Psoas muscle (tissue), 8 donors: Measurements from ENCODE around the gene POU1F1. TPM values are rescaled to one million over a fixed set of nuclear protein-coding genes. Genes with fewer than 3 reads are reported as not detected.

Experiments
- ATAC-seq, 4 donors: fragments of 200-7000 bp; cut with Tn5 transposase; one replicate each; pipeline ENCODE4 v1.9.1; 2020; ENCODE audit warnings: moderate library complexity in 3 of 4, mild to moderate bottlenecking in 2 of 4
- DNase-seq, 2 donors: peaks; one replicate each; pipeline ENCODE4 v3.0.0-alpha.2; 2020
- H3K27ac ChIP-seq: fragments of 200-600 bp; one replicate; pipeline ENCODE4 v1.8.0; 2022
- H3K27me3 ChIP-seq, 3 donors: fragments of 200-600 bp in 1 of 3; one replicate each; pipeline versions ENCODE4 v1.6.1 to v1.8.0; 2013 to 2022; ENCODE audit warnings: low read length in 2 of 3, mild to moderate bottlenecking in 2 of 3, moderate library complexity in 1 of 3; ENCODE audit not compliant: insufficient read depth in 3 of 3
- H3K36me3 ChIP-seq, 2 donors: fragments of 200-600 bp in 1 of 2; one replicate each; pipeline versions ENCODE4 v1.6.1 to v1.8.0; 2013 to 2022; ENCODE audit warnings: low read depth in 1 of 2, mild to moderate bottlenecking in 1 of 2, moderate library complexity in 1 of 2; ENCODE audit not compliant: insufficient read depth in 1 of 2
- H3K4me1 ChIP-seq: fragments of 200-600 bp; one replicate; pipeline ENCODE4 v1.8.0; 2022
- H3K4me3 ChIP-seq: fragments of 200-600 bp; one replicate; pipeline ENCODE4 v1.8.0; 2022; ENCODE audit warnings: mild to moderate bottlenecking
- H3K9me3 ChIP-seq: fragments of 200-600 bp; one replicate; pipeline ENCODE4 v1.8.0; 2022
- WGBS, 3 donors: extraction: QIAGEN DNeasy Blood & Tissue Kit; methylation state at CpG; one replicate each; pipeline versions ENCODE4 v1.1.6 to v1.1.7; 2013; 5-methylcytosine and 5-hydroxymethylcytosine counted together
- intact Hi-C, 2 donors: fragments of 100-400 bp; cut with DNase I; formaldehyde crosslinking; loops; one replicate each; pipeline versions ENCODE4 v1.11.0 to v1.14.2; 2022
- long read RNA-seq, 2 donors: library from polyadenylated mRNA; unstranded; transcript quantifications; one replicate each; pipeline ENCODE4 v2.0.0, GENCODE V29; 2021
- polyA plus RNA-seq, 3 donors: library from polyadenylated mRNA; stranded (reverse); fragments of 200-250 nt; gene quantifications; one replicate each; pipeline ENCODE4 v1.2.3, GENCODE V29; 2013
- total RNA-seq, 4 donors: library from RNA; stranded (reverse); fragmentation: NEBNext Ultra II Directional in 2 of 4; extraction: Animal tissue kit (Norgen Biotek cat#: 25700) in 2 of 4; gene quantifications; one replicate each; pipeline versions ENCODE4 v1.2.1 to v1.2.4, GENCODE V29; 2021 to 2023
- TF ChIP-seq, protein P1 (sequence below): fragments of 200-600 bp; IDR thresholded peaks from one replicate; pipeline ENCODE4 v1.8.0; 2022; ENCODE audit warnings: antibody characterized with exemption
- donor health status: healthy with polysubstance abuse.
- donor health status: DM: no; HTN: no; CAD: no; lungs with moderate emphysema.
- donor health status: Bipolar disorder and iron deficiency.
- donor health status: healthy.
- donor health status: DM: yes; HTN: yes; CAD: no.
- donor health status: DM: no; HTN: no; CAD: no.
- donor health status: DM: no; HTN: no; CAD: no.
- donor health status: DM: yes; HTN: yes; CAD: no.

POU1F1 gene, protein sequence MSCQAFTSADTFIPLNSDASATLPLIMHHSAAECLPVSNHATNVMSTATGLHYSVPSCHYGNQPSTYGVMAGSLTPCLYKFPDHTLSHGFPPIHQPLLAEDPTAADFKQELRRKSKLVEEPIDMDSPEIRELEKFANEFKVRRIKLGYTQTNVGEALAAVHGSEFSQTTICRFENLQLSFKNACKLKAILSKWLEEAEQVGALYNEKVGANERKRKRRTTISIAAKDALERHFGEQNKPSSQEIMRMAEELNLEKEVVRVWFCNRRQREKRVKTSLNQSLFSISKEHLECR
- total RNA-seq: not detected
- polyA plus RNA-seq: under 1 TPM in 1 of 3 donors, not detected in 2; 0.01 TPM
- long read RNA-seq, donor 1: 0 reads
- long read RNA-seq, donor 2: 0 reads

DNA sequence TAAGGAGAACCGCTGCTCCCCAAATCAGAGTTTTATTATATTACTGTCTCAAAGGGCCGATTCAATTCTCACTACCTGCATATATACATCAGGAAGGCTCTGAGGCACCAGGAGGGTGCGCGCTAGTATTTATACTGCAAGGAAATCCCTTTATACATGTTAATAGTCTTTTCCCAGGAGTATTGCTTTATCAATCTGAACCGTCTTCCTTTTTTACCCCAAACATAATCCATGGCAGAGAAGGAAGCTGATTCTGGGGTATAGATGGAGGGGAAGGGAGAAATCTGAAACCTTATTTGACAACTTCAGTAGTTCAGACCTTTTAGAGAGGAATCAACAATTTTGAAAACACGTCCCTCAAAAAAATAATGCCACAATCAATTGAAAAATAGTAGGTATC lies at the start of gene POU1F1:
Gene POU1F1, minus strand, starts transcription at position 101 of the 400 bp plus-strand sequence. CDS start 122 bp downstream, outside the sequence.
- WGBS, 3 donors: 67 to 81% (median 77%) methylated on average over 6 of the region's 6 CpGs
- Histone ChIP-seq H3K4me1 (no peaks in the 10 kb centered on the region), H3K27ac (no peak within 1 kb of the TSS), H3K4me3 (no peak within 1 kb of the TSS), H3K9me3 (no peaks in the 10 kb centered on the region), H3K36me3 (no peaks in the 10 kb centered on the region), H3K27me3 (no peaks in the 10 kb centered on the region)
- intact Hi-C loops: no loop called here
- TF ChIP-seq, protein P1, sequence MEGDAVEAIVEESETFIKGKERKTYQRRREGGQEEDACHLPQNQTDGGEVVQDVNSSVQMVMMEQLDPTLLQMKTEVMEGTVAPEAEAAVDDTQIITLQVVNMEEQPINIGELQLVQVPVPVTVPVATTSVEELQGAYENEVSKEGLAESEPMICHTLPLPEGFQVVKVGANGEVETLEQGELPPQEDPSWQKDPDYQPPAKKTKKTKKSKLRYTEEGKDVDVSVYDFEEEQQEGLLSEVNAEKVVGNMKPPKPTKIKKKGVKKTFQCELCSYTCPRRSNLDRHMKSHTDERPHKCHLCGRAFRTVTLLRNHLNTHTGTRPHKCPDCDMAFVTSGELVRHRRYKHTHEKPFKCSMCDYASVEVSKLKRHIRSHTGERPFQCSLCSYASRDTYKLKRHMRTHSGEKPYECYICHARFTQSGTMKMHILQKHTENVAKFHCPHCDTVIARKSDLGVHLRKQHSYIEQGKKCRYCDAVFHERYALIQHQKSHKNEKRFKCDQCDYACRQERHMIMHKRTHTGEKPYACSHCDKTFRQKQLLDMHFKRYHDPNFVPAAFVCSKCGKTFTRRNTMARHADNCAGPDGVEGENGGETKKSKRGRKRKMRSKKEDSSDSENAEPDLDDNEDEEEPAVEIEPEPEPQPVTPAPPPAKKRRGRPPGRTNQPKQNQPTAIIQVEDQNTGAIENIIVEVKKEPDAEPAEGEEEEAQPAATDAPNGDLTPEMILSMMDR: no peak
- no peak for DNase-seq
- no peak for ATAC-seq

DNA sequence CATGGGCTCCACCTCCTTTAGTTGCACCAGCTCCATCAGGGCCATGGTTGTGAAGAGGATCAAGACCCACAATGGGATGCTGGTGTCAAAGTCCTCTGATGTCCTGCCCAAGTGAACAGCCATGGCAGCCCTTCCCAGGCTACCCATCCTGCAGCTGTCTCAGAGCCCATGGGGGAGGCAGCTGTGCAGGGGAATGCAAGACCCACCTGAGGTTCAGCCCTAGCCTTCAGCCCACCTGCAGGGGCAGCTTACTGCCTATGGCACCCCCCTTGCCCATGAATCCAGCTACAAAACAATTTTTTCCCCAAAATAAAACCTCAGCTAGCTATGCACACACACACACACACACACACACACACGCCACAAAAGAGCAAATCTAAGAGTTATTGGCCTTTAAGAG lies 48.2 kb upstream of the POU1F1 start:
- 66 to 87% (median 79%) methylated on average over 1 of the region's 1 CpG for WGBS, 3 donors
- Histone ChIP-seq H3K36me3 (no peaks in the 10 kb centered on the region), H3K27ac (no peak overlapping the region), H3K4me1 (no peaks in the 10 kb centered on the region), H3K27me3 (peaks cover 0 to 3% (median 0%) of the 10 kb centered on the region in 3 donors), H3K4me3 (no peak overlapping the region), H3K9me3 (no peaks in the 10 kb centered on the region)
- intact Hi-C loops: no loop called here
- DNase-seq: no peak
- ATAC-seq: no peak
- TF ChIP-seq, protein P1: no peak

DNA sequence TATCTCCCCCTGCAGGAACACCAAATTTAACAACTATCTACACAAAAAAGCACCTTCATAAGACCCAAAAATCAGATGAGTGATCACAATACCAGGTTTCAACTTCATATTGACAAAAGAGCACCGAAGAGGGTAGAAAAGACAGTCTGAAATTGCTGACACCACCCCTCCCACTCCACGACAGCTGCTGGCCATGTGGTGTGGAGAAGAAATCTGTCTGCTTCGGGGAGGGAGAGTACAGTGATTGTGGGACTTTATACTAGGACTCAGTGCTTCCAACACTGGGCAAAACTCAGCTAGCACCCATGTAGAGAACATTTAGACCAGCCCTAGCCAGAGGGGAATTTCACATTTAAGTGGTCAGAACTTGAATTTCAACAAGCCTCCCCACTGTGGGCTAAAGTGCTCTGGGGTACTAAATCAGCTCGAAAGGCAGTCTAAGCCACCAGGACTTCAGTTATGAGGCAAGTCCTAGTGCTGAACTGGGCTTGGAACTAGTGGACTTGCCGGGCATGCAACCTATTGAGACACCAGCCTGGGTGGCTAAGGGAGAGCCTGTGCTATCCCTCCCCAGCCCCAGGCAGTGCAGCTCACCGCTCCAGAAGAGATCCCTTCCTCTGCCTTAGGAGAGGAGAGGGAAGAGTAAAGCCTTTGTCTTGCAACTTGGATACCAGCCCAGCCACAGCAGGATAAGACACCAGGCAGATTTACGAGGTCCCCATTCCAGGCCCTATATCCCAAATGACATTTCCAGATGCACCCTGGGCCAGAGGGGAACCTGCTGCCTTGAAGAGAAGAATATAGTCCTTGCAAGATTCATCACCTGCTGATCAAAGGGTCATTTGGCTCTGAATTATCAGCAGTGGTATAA lies 44.6 kb upstream of the POU1F1 start:
- Histone ChIP-seq H3K36me3 (no peaks in the 10 kb centered on the region), H3K27ac (no peak overlapping the region), H3K9me3 (no peaks in the 10 kb centered on the region), H3K4me3 (no peak overlapping the region), H3K27me3 (peaks cover 0 to 3% (median 0%) of the 10 kb centered on the region in 3 donors), H3K4me1 (no peaks in the 10 kb centered on the region)
- ATAC-seq (no peak), DNase-seq (no peak)
- 31 to 42% (median 32%) methylated on average over 7 of the region's 7 CpGs for WGBS, 3 donors
- intact Hi-C loops: no loop called here
- TF ChIP-seq, protein P1: no peak

DNA sequence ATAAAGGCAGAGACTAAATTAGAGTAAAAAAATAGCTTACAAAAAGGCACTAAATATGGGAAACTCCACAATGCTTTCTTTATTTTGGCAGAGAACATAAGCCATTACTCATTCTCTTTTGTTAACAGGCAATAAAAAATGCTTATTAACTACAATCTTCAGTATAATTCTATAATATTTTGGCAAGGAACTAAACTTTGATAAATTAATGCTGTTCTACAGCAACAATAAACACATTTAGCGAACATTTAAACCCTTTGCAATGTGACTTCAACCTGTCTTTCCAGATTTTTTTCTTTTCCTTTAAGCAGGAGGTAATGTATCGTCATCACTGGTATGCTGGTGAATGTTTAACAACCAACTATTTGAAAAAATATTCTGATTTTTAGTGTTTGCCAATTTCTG lies 42.2 kb upstream of the POU1F1 start:
- ATAC-seq (no peak), DNase-seq (no peak)
- H3K4me3 ChIP-seq: no peak overlapping the region
- H3K27me3 ChIP-seq: peaks cover 0 to 3% (median 0%) of the 10 kb centered on the region in 3 donors
- 44 to 58% (median 57%) methylated on average over 2 of the region's 2 CpGs for WGBS, 3 donors
- no peaks in the 10 kb centered on the region for H3K9me3 ChIP-seq
- H3K27ac ChIP-seq: no peak overlapping the region
- no peaks in the 10 kb centered on the region for H3K36me3 ChIP-seq
- TF ChIP-seq, protein P1: no peak
- H3K4me1 ChIP-seq: no peaks in the 10 kb centered on the region
- intact Hi-C loops: no loop called here
